Activated CD8-positive, alpha-beta memory T cell treated with anti-CD3 and anti-CD28 coated beads, Interleukin-2, amount 50 U/mL, for 1 hour (primary cell): Measurements from ENCODE around the gene IQCE.
"Not testable (repeated sequence)": the region's sequence is repeated elsewhere in the genome, so short reads cannot be mapped to it uniquely, and the experiment has no call there.

ENCODE experiments used
- DNase-seq: peaks from one replicate; pipeline ENCODE4 v3.0.0-alpha.2; 2020; ENCODE audit errors: extremely low read depth

The IQCE gene

DNA sequence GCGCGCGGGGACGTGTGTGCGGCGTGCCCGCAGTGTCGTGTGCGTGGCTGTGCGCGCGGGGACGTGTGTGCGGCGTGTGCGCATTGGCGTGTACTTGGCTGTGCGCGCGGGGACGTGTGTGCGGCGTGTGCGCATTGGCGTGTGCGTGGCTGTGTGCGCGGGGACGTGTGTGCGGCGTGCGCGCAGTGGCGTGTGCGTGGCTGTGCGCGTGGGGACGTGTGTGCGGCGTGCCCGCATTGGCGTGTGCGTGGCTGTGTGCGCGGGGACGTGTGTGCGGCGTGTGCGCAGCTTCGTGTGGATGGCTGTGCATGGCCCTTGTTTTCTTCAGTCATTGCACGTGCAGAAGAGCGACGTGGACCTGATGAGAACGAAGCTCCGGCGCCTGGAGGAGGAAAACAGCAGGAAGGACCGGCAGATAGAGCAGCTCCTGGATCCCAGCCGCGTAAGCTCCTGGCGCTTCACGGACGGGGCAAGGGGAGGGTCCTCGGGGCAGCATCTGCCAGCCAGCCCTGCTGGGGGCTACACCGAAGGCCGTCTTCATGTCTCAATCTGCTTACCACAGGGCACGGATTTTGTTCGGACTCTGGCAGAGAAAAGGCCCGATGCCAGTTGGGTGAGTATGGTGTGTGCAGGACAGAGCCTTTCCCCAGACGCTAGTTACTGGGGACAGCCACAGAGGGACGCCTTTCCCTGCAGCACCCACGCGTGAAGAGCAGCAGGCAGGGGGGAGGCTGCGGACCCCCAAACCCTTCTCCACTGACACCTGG, 19.3 kb downstream of the IQCE start:
- DNase-seq = no peak

DNA sequence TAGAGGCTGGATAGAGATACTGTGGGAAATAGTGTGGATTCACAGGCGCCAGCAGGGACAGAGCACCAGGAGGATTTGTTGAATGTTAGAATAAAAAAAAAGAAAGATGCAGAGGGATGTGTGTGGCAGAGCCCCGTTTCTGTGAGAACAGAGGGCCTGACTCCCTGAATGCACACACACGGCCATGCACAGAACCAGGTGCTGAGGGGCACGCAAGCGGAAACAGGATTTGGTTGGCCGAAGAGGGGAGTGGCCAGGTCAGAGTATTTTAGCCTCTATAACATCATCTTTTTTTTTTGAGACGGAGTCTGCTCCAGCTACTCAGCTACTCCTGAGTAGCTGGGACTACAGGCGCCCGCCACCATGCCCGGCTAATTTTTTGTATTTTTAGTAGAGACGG, 21.9 kb downstream of the IQCE start:
- no peak for DNase-seq

DNA sequence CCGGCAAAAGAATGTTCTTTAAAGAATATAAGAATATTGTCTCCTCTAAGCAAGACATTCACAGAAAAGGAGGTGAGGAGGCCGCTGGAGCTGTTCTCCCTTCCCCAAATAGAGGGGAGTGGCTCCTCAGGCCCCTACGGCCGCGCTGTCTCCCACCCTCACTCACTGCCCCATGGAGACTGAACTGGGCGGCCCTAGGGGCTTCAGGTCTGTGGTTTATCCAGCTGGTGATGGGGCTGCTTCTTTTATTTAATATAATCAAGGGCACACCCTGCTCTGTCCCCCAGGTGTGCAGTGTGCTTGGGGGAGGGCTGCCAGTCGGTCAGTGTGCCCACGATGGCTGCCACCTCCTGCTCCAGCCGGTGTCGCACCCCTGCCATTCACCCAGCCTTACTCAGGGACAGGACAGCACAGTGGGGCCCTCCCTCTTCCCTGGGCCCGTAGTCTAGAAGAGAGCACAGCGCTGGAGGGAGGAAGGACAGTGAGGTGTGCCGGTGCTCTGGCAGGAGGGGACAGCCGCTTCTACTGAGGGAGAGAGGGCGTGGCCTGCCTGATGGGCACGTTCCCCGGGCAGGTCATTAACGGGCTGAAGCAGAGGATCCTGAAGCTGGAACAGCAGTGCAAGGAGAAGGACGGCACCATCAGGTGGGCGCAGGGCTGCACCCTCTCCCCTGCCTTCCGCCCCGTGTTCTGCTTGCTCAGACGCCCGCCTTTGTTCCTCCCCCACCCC, 23.4 kb downstream of the IQCE start:
- DNase-seq = no peak

DNA sequence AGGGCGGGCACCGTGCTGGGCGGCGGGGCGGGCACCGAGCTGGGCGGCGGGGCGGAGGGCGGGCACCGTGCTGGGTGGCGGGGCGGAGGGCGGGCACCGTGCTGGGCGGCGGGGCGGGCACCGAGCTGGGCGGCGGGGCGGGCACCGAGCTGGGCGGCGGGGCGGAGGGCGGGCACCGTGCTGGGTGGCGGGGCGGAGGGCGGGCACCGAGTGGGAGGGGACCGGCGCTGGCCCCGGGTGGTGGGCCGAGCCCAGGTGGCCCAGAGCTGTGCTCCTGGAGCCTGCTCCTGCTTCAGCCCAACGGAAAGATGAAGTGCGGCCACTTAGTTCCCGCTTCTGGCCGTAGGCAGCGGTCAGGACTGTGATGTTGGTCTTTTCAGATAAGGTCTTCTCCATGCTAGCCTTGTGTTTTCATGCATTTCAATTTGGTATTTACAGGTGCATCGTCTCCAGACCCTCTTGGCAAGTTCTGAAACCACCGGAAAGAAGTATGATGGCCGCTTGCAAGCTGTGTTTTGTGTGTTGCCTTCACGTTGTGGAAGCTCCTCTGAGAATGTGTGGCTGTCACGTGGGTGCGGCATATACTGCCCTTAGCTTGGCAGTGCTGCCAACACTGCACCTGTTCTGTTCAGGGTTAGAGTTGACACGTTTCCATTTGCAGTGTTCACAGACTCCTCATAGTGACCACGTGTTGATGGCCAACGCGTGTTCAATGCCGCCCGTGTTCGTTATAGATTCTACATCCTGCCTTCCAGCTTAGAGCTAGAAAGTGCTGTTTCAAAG, 25.2 kb downstream of the IQCE start:
- no peak for DNase-seq

DNA sequence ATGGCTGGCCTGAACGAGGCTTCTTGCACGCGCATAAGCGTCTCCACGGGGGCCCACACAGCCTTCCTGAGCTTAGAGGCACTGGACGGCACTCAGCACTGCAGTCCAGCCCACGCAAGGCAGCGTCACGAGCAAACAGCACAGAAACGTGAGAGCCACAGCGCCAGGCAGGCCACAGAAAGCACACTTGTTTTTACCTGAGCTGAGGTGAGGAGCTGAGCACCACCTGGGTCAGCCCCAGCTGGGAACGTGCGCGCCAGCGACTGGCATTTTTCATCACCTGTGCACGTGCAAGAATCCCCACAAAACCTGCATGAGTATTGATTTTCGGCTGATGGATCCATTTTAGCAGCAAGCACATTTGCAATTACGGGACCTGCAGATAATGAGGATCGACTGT, 26.7 kb downstream of the IQCE start:
- no peak for DNase-seq

DNA sequence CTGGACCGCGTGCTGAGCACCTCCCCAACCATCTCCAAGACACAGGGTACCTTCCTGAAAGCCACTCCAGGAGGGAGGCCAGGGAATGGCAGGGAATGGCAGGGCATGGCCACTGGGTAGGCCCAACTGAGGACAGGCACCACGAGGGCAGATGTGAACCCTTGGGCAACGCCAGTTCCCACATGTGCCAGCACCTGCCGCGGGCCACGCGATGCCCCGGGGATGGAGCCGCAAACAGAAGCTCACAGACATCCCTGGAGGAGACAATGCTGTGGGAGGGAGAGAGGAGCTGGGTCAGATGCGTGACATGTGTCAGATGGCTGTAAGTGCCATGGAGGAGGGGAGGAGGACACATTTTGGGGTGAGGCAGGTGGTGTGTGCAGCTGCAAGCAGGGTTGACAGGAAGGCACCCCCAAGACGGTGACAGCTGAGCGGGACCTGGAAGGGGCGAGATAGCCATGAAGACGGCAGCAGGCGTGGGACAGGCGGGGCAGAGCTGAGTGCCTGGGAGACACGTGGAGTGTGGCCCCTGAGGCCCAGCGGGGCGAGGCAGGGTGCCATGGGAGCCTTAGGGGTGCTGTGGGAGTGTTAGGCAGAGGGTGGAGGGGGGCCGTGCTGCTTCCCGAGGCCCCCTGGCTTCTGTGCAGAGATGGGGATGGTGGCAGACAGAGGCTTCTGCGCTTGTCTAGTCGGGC, 27.7 kb downstream of the IQCE start:
- DNase-seq = no peak

DNA sequence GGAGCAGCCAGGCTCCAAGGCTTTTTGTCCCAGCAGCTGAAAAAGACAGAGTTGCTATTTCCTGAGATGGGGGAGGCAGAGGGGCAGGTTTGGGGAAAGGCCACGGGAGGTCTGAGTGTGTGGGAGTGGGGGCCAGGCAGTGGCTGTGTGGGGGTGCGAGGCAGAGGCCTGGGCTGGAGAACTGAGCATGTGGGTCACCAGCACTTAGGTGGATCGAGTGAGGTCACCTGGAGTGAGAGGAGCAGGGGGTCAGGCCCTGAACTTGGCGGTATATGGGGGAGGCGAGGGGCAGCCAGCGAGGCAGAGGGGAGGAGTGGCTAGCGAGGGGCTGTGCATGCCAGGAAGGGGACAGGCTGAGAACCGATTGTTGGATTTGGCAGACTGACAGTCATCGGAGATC, 28.4 kb downstream of the IQCE start:
- DNase-seq = no peak

DNA sequence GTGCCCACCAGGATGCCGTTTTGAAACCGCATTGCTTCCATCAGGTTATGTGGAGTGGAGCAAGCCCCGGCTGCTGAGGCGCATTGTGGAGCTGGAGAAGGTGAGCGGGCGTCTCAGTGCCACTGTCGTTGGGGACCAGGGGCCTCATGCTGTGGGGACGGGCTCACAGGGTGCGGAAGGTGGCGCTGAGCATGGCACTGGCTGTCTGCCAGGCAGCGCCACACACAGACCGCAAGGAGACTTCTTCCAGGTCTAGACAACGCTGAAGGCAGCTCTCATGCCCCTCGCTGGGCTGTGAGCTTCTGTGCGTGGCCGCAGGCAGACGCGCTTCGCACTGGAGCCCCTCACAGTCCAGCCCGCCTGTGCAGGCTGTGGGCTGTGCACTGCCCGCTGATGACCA, 29.0 kb downstream of the IQCE start:
- DNase-seq = no peak

DNA sequence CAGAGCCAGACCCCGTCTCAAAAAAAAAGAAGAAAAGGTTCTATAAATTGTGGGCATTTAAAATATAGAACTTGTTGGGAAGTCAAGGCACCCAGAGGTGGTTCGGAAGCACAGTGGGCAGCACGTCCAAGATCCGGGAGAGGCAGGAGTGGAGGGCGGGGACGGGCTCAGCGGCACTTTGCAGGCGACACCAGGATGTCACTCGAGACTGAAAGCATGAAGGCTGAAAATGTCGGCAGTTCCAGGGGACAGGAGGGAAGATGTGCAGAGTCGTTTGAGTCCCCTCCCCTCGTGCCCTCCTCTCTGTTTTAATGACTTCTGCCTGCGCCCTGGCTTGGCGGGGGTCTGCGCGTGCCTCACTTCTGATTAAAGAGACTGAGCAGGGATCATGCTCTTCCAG, 30.6 kb downstream of the IQCE start:
- DNase-seq = no peak

DNA sequence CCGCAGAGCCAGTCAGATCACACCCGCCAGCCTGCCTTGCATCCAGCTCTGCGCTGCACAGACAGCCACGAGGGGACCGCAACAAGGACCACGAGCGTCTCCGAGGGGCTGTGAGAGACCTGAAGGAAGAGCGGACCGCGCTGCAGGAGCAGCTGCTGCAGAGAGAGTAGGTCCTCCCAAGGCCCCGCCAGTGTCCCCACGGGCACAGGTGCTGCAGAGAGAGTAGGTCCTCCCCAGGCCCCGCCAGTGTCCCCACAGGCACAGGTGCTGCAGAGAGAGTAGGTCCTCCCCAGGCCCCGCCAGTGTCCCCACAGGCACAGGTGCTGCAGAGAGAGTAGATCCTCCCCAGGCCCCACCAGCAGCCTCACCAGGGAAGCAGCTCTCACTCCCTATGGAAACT, 31.2 kb downstream of the IQCE start:
- not testable (repeated sequence) for DNase-seq

DNA sequence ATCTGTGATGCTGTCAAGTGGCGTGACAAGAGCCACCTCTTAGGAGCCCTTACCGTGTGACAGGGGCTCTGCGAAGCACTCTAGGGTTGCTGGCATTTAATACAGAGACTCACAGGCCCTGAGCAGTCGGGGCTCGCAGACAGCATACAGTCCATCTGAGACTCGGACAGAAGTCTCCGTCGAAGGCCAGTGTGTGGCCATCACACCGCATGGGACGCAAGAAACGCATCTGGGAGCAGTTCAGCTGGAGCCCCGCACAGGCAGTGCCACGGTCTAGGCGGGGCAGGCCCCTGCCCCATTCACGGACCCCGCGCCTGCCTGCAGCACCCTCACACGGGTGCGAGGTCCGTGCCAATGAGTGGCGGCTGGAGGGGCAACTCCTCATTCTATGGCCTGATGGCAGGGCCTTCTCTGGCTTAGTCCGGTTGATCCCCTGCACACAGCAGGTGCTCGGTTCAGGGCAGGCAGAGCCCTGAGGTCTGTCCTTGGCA, 33.6 kb downstream of the IQCE start:
- no peak for DNase-seq

DNA sequence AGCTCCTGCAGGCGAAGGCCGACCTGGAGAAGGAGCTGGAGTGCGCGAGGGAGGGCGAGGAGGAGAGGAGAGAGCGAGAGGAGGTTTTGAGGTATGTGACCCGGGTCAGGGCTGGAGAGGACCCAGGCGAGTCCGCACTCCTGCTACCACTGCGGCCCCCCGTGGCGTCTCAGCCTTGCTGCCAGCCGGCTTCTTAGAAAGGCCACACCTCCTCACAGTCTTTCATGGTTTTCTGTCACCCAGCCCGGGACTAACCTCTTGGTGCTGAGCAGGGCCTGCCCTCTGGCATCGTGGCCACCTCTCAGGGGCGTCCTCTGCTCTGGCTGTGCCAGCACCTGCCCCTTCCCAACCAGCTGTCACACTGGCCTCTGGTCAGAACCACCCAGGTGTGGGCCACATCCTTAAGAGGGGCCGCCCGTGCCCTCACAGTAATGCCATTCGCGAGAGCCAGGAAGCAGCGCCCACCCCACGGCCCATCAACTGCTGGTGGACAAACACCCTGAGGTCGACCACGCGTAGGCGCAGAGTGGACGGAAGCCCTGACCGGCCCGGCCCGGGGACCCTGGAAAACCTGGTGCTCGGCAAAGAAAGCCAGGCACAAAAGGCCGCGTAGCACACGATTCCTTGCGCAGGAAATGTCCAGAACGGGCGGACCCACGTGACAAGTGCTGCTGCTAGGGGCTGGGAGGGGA, 34.4 kb downstream of the IQCE start:
- no peak for DNase-seq

DNA sequence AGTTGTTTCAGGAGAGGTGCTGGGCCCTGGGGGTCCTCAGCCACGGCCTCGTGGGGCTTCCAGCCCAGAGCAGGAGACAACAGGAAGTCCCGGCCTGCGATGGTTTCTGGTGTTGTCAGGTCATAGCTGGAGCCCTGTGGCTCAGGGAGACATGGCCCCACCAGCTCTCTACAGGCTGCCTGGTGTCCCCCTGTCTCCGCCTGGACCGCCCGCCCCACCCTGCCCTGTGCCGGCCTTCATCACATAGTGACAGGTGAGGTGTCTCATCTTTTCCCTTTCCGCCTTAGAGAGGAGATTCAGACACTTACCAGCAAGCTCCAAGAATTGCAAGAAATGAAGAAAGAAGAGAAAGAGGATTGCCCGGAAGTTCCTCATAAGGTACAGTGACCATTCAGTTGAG, 35.8 kb downstream of the IQCE start:
- DNase-seq = no peak

DNA sequence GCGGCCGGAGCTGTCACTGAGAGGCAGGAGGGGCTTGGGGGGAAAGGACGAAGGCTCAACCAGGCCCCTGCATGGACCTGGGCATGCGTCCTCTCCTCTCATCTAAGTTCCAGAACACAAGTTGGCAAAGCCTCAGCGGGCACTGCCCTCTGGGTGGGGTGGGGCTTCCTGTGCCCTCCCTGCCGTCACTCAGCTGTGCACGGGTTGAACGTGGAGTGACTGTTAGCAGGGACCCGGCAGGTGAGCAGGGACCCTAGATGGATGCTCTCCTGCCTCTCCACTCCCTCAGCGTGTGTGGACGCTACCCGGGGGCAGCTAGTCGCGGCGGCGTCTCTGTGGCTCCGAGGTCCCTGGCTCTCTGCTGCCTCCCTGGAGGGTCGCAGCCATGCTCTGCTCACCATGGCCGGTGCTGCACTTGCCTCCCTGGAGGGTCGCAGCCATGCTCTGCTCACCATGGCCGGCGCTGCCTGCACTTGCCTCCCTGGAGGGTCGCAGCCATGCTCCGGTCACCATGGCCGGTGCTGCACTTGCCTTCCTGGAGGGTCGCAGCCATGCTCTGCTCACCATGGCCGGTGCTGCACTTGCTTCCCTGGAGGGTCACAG, 36.6 kb downstream of the IQCE start:
- DNase-seq = no peak

DNA sequence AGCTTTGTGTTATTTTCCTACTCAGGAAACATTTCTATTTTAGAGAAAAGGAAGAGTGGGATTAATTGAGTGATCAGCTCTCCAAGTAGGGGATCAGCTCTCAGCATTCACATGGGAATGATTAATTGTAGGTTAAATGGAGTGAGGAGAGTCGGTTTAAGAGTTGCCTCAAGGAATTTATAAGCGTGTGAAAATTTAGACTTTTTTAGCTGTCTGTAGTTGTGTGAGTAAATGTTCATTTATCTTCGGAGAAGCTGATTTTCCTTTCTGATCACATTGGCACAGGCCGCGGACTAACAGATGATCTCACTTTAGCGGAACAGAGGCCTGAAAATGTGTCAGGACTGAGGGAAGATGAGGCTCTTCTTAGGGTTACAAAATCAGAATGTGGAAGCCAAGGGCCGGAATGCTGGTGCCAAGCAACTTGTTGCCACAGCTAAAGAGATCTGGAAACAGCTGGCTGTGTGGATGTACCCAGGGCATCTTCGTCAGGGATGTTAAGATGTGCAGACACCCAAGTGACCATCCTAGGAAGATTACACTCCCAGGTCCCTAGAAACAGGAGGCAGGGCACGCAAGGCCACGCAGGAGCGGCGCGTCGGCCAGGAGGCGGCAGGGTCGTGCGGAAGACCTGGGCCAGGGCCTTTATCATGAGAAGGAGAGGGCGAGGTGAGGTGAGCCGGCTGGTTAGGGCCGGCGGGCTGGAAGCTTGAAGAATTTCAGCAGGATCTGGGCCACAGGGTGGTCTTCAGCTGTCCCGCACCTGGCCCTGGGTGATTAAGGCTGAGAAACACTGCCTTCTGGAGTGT, 37.9 kb downstream of the IQCE start:
- DNase-seq = no peak

DNA sequence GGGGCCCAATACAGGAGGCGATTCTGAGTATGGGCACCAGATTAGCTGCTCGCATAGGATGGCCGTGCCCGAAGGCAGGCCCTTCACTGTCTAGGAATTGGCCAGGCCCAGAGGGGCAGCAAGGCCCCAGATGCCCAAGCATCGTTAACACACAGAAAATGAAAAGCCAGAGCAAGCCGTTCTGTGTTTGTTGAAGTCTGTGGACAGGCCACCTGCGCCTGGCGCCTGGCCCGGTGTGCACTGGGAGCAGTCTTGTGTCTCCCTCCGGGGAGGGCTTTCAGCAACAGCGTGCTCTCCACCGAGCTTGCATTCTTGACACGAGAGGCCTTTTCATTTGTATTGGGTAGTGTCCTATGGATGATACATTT, 38.5 kb downstream of the IQCE start:
- DNase-seq = no peak

DNA sequence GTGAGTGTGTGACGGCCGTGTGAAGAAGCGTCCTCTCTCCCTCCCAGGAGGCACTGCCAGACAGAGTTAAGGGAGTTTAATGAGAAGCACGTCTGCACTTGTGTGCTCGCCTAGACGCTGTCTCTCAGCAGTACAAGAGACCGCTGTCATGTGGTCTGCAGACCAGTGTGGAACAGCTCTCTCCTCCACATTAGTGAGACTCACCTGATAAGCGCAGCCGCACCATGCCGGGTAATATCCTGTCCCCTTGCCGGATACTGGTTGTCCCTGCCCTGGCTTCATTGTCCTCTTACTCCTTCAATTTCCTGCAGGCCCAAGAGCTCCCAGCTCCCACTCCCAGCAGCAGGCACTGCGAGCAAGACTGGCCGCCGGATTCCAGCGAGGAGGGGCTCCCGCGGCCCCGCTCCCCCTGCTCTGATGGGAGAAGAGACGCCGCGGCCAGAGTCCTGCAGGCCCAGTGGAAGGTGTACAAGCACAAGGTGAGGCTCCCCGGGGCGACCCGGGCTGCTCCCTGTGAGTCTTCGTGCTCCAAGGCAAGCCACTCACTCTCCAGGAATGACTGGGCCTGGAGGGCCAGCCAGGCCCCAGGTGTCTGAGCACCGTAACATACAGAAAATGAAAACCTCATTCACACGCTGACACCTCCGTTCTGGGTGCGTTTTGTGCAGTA, 39.5 kb downstream of the IQCE start:
- DNase-seq = no peak

DNA sequence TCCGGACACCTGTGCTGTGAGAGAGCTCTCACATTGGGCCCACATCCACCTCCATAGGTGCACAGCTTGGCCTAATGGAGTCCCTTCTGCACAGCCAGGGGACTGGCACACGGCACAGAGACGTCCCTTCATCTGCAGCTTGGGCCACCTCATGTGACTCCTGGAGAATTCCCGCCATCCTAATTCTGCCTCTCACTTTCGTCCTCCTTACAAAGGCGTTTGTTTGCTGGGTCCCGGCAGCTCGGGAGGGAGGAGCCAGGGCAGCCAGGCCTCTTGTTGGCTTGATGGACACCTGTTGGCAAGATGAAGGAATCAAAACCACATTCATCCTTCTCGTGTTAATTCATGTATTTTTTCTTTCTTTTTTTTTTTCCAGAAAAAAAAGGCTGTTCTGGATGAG, 42.3 kb downstream of the IQCE start:
- DNase-seq = no peak

DNA sequence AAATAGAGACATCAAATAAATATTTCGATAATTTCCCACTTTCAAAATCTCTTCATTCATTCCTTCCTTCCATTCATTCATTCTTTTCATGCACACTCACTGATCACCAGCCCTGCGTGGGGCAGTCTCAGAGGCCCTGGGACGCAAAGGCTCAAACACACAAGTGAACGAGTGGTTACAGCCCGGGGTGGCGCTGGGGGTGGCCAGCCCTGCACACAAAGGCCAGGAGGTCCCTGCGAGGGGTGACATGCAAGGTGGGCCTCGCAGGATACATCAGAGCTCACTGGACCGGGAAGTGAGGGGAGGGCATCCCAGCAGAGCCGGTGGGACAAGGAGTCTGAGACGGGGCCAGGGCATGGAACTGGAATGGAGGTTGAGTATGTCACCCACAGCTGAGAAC, 43.1 kb downstream of the IQCE start:
- no peak for DNase-seq
